Measurements from ENCODE around the gene SLC17A7.

DNA sequence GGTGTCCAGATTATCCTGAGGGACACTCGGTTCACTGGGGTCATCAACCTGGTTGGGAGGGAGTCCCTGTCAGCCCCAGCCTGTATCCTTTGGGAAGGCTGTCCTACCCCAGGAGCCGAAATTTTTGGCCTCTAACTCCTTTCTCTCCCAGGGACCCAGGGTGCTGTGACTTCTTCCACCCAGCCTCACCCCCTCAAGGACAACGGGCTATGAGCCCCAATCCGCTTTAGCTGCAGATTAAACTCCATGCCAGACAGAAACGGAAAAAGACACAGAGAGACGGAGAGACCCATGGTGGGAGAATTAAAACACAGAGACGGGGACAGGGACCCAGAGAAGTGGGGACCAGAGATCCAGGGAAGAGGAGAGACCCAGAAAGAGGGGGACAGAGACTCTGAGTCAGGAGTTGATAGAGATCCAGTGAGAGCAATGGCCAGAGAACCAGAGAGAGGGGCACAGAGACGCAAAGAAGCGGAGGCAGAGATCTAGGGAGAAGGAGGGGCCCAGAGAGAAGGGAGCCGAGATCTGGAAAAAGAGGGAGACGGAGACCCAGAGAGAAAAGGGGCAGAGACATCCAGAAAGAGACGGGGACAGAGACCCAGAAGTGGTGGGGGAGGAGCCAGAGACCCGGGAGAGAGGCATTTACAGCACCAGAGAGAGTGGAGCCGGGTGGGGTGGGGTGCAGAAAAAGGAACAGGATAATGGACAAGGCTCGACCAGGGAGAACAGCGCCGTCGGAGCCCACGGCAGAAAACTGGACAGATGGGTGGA lies 703 bp downstream of the SLC17A7 start:
- TF ChIP-seq ZNF274 (IDR thresholded peaks at IDR 0.05; ENCODE audit: low read depth, low read length) = no peak
- TF ChIP-seq SUZ12 (IDR thresholded peaks at IDR 0.05; ENCODE audit: extremely low read depth, insufficient read depth, insufficient read length) = no peak
- no peak for TF ChIP-seq YY1 (IDR thresholded peaks at IDR 0.05; ENCODE audit: insufficient read depth, insufficient read length)

All from NT2/D1 (cell line).